ENCODE results near the gene WASHC2A. TPM values are rescaled to one million over a fixed set of nuclear protein-coding genes. Genes with fewer than 3 reads are reported as not detected.

Gene WASHC2A
- total and polyA plus RNA-seq, 2 of the 4 experiments (the other 2 are of a cell fraction), result 22.6 to 29.4 TPM

- CTCF ChIA-PET, result no interaction called here
- Histone ChIP-seq H3K4ac (ENCODE audit: low read depth, low read length) (no peak overlapping the region), H3K4me1 (ENCODE audit: control insufficient read depth, insufficient read depth, low read length) (0 out of 2 replicates have a peak, but pooled peaks cover 1% of the 10 kb centered on the region), H3K9me1 (ENCODE audit: insufficient read depth, low read length) (no peaks in the 10 kb centered on the region), H3K14ac (replicated peaks; ENCODE audit: low read depth, low read length) (no peak overlapping the region), H3K23ac (ENCODE audit: low read depth, low read length) (no peak overlapping the region), H4K91ac (ENCODE audit: insufficient read depth, low read depth, low read length) (no peak overlapping the region), H4K8ac (ENCODE audit: low read depth in 2 of 2, low read length in 2 of 2) (no peak overlapping the region), H2BK5ac (ENCODE audit: low read depth, low read length, poor library complexity, severe bottlenecking) (no peak overlapping the region), H3K4me3 (ENCODE audit: insufficient read depth, low read depth, low read length) (no peak overlapping the region), H3K18ac (ENCODE audit: low read depth, low read length) (no peak overlapping the region), H3K9ac (ENCODE audit: low read depth, low read length) (no peak overlapping the region), H3K4me2 (ENCODE audit: low read depth, low read length) (no peak overlapping the region), H2BK15ac (ENCODE audit: low read depth, low read length) (no peak overlapping the region), H4K20me1 (ENCODE audit: insufficient read depth, low read length) (no peaks in the 10 kb centered on the region), H3K56ac (ENCODE audit: extremely low read depth, insufficient read depth, low read length) (no peak overlapping the region), H3K36me3 (ENCODE audit: control insufficient read depth, insufficient read depth, low read length) (no peaks in the 10 kb centered on the region), H3K27ac (ENCODE audit: insufficient read depth, low read length) (no peak overlapping the region), H3K79me1 (ENCODE audit: low read depth in 1 of 2, low read length in 2 of 2) (no peaks in the 10 kb centered on the region), H2AFZ (replicated peaks; ENCODE audit: low read length, poor library complexity) (no peak overlapping the region), H2BK20ac (ENCODE audit: low read depth, low read length) (no peak overlapping the region), H2AK5ac (ENCODE audit: low read depth, low read length) (no peak overlapping the region), H2BK120ac (ENCODE audit: low read depth, low read length) (no peak overlapping the region), H3K9me3 (ENCODE audit: control insufficient read depth, insufficient read depth, low read length) (no peaks in the 10 kb centered on the region), H4K5ac (ENCODE audit: low read depth, low read length) (no peak overlapping the region), H2AK9ac (replicated peaks; ENCODE audit: low read depth, low read length, poor library complexity) (no peak overlapping the region), H3K27me3 (ENCODE audit: control insufficient read depth, insufficient read depth, low read length) (no peaks in the 10 kb centered on the region; the same call in 1 of the 2 replicates)
- WGBS, 2 experiments (ENCODE audit: extremely low coverage in 2 of 2, insufficient read length in 1 of 2), result 40% methylated on average over 1 of the region's 5 CpGs; no CpG with 5 or more reads in 1 of the 2 experiments
- TF ChIP-seq MXI1 (IDR thresholded peaks at IDR 0.05; ENCODE audit: borderline replicate concordance, low read depth, low read length), result no peak
- TF ChIP-seq POLR2A (IDR thresholded peaks at IDR 0.05; ENCODE audit: low read depth, low read length), result no peak
- TF ChIP-seq, protein P1, sequence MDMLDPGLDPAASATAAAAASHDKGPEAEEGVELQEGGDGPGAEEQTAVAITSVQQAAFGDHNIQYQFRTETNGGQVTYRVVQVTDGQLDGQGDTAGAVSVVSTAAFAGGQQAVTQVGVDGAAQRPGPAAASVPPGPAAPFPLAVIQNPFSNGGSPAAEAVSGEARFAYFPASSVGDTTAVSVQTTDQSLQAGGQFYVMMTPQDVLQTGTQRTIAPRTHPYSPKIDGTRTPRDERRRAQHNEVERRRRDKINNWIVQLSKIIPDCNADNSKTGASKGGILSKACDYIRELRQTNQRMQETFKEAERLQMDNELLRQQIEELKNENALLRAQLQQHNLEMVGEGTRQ (IDR thresholded peaks at IDR 0.05; ENCODE audit: low read depth, low read length), result no peak
- TF ChIP-seq BHLHE40 (IDR thresholded peaks at IDR 0.05; ENCODE audit: low read depth, low read length), result no peak
- no peak for TF ChIP-seq RFX5 (IDR thresholded peaks at IDR 0.05; ENCODE audit: low read depth, low read length)
- TF ChIP-seq SMC3 (IDR thresholded peaks at IDR 0.05; ENCODE audit: low read depth, low read length), result no peak
- TF ChIP-seq, protein P2, sequence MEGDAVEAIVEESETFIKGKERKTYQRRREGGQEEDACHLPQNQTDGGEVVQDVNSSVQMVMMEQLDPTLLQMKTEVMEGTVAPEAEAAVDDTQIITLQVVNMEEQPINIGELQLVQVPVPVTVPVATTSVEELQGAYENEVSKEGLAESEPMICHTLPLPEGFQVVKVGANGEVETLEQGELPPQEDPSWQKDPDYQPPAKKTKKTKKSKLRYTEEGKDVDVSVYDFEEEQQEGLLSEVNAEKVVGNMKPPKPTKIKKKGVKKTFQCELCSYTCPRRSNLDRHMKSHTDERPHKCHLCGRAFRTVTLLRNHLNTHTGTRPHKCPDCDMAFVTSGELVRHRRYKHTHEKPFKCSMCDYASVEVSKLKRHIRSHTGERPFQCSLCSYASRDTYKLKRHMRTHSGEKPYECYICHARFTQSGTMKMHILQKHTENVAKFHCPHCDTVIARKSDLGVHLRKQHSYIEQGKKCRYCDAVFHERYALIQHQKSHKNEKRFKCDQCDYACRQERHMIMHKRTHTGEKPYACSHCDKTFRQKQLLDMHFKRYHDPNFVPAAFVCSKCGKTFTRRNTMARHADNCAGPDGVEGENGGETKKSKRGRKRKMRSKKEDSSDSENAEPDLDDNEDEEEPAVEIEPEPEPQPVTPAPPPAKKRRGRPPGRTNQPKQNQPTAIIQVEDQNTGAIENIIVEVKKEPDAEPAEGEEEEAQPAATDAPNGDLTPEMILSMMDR (conservative IDR thresholded peaks at IDR 0.05; ENCODE audit: low read depth, low read length), result no peak
- TF ChIP-seq, protein P3, sequence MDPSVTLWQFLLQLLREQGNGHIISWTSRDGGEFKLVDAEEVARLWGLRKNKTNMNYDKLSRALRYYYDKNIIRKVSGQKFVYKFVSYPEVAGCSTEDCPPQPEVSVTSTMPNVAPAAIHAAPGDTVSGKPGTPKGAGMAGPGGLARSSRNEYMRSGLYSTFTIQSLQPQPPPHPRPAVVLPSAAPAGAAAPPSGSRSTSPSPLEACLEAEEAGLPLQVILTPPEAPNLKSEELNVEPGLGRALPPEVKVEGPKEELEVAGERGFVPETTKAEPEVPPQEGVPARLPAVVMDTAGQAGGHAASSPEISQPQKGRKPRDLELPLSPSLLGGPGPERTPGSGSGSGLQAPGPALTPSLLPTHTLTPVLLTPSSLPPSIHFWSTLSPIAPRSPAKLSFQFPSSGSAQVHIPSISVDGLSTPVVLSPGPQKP (IDR thresholded peaks at IDR 0.05; ENCODE audit: borderline replicate concordance, low read depth, low read length), result no peak
- no peak for TF ChIP-seq RCOR1 (IDR thresholded peaks at IDR 0.05; ENCODE audit: insufficient replicate concordance, low read length)
- TF ChIP-seq CEBPB (IDR thresholded peaks at IDR 0.05; ENCODE audit: low read depth, low read length), result no peak
- no peak for TF ChIP-seq RAD21 (IDR thresholded peaks at IDR 0.05; ENCODE audit: low read length)
- no peak for TF ChIP-seq MAFK (IDR thresholded peaks at IDR 0.05; ENCODE audit: low read depth, low read length)
- no peak for TF ChIP-seq NFE2L2 (IDR thresholded peaks at IDR 0.05; ENCODE audit: low read depth, low read length)
- no peak for TF ChIP-seq MAZ (IDR thresholded peaks at IDR 0.05; ENCODE audit: borderline replicate concordance, low read depth, low read length)
- POLR2A ChIA-PET (ENCODE audit: unreplicated experiment), result no interaction called here
- dilution Hi-C loops (cut with HindIII; ENCODE audit: low sequenced_read_pairs, unreplicated experiment), result no loop called here
- no TSS peak for BruUV-seq (replicated peaks)
- in situ Hi-C loops (cut with MboI; ENCODE audit: low sequenced_read_pairs), result no loop called here
- intact Hi-C loops (cut with micrococcal nuclease), result no loop called here
- ATAC-seq (ENCODE audit: low read depth) (peak; percentile 51), DNase-seq (peak; percentile 33)
These were observed 22.7 kb upstream of the WASHC2A start for GRCh38 chr10:50044941-50045664.
